Measurements from ENCODE around the gene TMEM63C. TPM values are rescaled to one million over a fixed set of nuclear protein-coding genes. Genes with fewer than 3 reads are reported as not detected.
A peak's percentile ranks its signal among the peaks of the same experiment; 100 is the strongest.

The TMEM63C gene
- total RNA-seq, 1 donor from 2014 or later = 0.27 TPM

DNA sequence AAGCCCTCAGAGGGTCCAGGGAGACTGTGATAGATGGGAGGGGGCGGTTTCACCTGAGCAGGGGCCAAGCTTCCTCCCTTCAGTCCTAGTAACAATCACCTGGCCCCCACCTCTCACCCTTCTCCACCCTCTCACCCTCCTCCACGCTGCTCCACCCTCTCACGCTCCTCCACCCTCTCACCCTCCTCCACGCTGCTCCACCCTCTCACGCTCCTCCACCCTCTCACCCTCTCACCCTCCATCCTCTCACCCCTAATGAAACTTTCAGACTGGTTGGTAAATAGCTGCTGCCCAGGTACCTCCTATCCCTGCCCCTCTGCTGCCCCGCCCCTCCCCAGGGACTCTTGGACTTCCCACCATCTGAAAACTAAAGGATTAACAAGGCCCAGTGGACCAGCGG lies 55.2 kb downstream of the TMEM63C start:
- H3K27ac ChIP-seq = no peak overlapping the region
- H3K4me3 ChIP-seq = no peak overlapping the region
- no peaks in the 10 kb centered on the region for H3K36me3 ChIP-seq
- intact Hi-C loops (cut with DNase I) = no loop called here
- TF ChIP-seq, protein P1, sequence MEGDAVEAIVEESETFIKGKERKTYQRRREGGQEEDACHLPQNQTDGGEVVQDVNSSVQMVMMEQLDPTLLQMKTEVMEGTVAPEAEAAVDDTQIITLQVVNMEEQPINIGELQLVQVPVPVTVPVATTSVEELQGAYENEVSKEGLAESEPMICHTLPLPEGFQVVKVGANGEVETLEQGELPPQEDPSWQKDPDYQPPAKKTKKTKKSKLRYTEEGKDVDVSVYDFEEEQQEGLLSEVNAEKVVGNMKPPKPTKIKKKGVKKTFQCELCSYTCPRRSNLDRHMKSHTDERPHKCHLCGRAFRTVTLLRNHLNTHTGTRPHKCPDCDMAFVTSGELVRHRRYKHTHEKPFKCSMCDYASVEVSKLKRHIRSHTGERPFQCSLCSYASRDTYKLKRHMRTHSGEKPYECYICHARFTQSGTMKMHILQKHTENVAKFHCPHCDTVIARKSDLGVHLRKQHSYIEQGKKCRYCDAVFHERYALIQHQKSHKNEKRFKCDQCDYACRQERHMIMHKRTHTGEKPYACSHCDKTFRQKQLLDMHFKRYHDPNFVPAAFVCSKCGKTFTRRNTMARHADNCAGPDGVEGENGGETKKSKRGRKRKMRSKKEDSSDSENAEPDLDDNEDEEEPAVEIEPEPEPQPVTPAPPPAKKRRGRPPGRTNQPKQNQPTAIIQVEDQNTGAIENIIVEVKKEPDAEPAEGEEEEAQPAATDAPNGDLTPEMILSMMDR (IDR thresholded peaks at IDR 0.05) = no peak
- H3K4me1 ChIP-seq = no peaks in the 10 kb centered on the region
- no peaks in the 10 kb centered on the region for H3K27me3 ChIP-seq (ENCODE audit: low read depth)
- no peaks in the 10 kb centered on the region for H3K9me3 ChIP-seq
- ATAC-seq (no peak), DNase-seq (no peak)

DNA sequence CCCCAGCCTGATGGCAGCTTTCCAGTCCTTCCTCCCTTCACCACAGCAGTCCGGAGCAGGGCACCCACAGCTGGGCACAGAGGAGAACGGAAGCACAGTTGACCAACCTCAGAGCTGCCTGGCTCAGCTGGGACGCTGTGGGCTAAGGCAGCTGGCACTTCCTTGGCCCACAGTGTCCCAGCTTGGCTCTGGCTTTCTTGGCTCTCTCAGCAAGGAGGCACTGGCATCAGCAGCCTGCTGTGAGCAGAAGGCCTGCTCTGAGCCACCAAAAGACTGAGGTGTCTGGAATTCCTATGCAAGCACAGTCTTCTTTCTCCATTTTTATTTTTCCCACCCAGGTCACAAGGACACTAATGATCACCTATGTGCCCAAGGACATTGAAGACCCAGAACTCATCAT lies 56.8 kb downstream of the TMEM63C start:
- intact Hi-C loops (cut with DNase I) = no loop called here
- TF ChIP-seq, protein P1 (IDR thresholded peaks at IDR 0.05) = no peak
- no peaks in the 10 kb centered on the region for H3K27me3 ChIP-seq (ENCODE audit: low read depth)
- H3K27ac ChIP-seq = no peak overlapping the region
- no peaks in the 10 kb centered on the region for H3K36me3 ChIP-seq
- H3K4me1 ChIP-seq = no peaks in the 10 kb centered on the region
- DNase-seq = no peak
- no peaks in the 10 kb centered on the region for H3K9me3 ChIP-seq
- H3K4me3 ChIP-seq = no peak overlapping the region
- no peak for ATAC-seq

DNA sequence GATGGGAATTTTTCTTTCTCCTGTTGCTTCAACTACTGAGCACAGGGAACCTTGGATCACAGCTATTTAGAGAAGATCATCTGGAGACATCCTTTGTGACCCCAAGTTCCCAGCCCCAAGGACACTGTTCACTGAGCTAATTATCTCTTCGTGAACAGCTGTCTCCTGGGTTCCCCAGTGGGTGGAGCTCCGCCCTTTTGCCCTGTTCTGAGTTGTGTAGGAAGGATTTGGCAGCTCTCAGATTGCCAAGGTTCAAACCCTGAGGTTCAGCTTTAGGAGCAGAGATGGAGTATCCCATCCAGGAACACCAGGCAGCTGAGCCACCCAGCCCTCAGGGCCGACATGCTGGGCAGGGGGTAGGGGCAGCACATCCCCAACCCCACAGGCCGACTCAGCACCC lies 57.4 kb downstream of the TMEM63C start:
- TF ChIP-seq, protein P1 (IDR thresholded peaks at IDR 0.05) = no peak
- no peaks in the 10 kb centered on the region for H3K27me3 ChIP-seq (ENCODE audit: low read depth)
- no peak for ATAC-seq
- no peak overlapping the region for H3K4me3 ChIP-seq
- DNase-seq = no peak
- H3K4me1 ChIP-seq = no peaks in the 10 kb centered on the region
- no peaks in the 10 kb centered on the region for H3K9me3 ChIP-seq
- intact Hi-C loops (cut with DNase I) = no loop called here
- no peak overlapping the region for H3K27ac ChIP-seq
- no peaks in the 10 kb centered on the region for H3K36me3 ChIP-seq

DNA sequence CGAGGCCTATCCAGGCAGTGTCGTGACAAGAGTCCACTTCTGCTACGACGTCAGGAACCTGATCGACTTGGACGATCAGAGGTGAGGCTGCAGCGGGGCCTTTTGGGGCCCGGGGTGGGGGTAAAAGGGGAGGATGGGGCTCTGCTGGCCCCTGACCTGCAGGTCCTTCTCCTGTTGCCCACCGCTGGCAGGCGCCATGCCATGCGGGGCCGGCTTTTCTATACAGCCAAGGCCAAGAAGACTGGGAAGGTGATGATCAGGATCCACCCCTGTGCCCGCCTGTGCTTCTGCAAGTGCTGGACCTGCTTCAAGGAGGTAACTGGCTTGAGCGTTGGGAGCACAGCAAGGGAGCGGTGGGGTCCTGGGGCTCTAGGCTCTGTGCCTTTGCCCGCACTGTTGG lies 57.8 kb downstream of the TMEM63C start:
- no peak overlapping the region for H3K27ac ChIP-seq
- TF ChIP-seq, protein P1 (IDR thresholded peaks at IDR 0.05) = no peak
- intact Hi-C loops (cut with DNase I) = no loop called here
- no peak overlapping the region for H3K4me3 ChIP-seq
- no peaks in the 10 kb centered on the region for H3K9me3 ChIP-seq
- no peaks in the 10 kb centered on the region for H3K27me3 ChIP-seq (ENCODE audit: low read depth)
- DNase-seq = no peak
- no peaks in the 10 kb centered on the region for H3K36me3 ChIP-seq
- no peak for ATAC-seq
- no peaks in the 10 kb centered on the region for H3K4me1 ChIP-seq

DNA sequence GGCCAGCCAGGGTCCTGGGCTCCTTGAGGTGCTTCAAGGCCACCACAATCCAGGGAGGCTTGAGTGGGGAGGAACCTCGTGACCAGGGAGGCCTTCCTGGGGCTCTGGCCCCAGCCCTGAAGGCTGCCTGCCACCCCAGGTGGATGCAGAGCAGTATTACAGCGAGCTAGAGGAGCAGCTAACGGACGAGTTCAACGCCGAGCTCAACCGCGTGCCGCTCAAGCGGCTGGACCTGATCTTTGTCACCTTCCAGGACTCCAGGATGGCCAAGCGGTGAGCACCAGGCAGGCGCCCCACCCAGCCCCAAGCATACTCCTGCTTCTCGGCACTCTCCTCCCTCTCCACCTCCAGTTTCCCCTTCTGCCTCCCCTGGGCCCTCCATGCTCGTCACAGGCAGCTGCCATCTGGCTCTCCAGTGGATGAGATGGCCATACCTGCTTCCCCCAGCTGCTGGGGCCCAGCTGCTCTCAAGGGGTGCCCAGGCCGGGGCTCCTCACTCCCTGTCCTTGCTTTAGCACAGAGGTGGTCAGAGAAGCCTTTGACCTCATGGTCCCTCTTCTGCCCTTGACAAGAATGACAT lies 58.8 kb downstream of the TMEM63C start:
- Histone ChIP-seq H3K9me3 (no peaks in the 10 kb centered on the region), H3K36me3 (no peaks in the 10 kb centered on the region), H3K27ac (no peak overlapping the region), H3K27me3 (ENCODE audit: low read depth) (no peaks in the 10 kb centered on the region), H3K4me1 (no peaks in the 10 kb centered on the region), H3K4me3 (no peak overlapping the region)
- intact Hi-C loops (cut with DNase I) = no loop called here
- ATAC-seq (no peak), DNase-seq (peak; percentile 34)
- TF ChIP-seq, protein P1 (IDR thresholded peaks at IDR 0.05) = no peak

DNA sequence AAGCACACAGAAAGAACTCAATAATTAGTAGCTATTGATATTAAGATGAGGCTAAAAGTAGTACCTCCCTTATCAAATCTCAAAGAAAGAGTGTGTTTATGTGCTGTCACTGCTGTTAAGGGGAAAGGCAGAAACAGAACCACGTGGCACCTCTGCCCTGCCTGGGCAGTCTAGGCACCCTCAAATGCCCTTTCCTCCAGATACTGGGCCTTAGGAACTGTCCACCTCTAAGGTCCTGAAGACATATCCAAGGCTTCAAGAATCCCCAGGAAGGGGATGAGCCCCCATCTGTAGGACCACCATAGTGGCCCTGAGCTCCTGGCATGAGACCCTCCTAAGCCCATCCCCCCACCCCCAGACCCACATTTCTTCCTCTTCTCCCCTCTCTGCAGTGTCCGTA lies 60.4 kb downstream of the TMEM63C start:
- TF ChIP-seq, protein P1 (IDR thresholded peaks at IDR 0.05) = no peak
- H3K9me3 ChIP-seq = no peaks in the 10 kb centered on the region
- DNase-seq = no peak
- H3K4me1 ChIP-seq = no peaks in the 10 kb centered on the region
- H3K4me3 ChIP-seq = no peak overlapping the region
- intact Hi-C loops (cut with DNase I) = no loop called here
- no peak for ATAC-seq
- no peaks in the 10 kb centered on the region for H3K27me3 ChIP-seq (ENCODE audit: low read depth)
- no peak overlapping the region for H3K27ac ChIP-seq
- H3K36me3 ChIP-seq = no peaks in the 10 kb centered on the region
